ENCODE results near the gene PLEKHG1.

Gene PLEKHG1

DNA sequence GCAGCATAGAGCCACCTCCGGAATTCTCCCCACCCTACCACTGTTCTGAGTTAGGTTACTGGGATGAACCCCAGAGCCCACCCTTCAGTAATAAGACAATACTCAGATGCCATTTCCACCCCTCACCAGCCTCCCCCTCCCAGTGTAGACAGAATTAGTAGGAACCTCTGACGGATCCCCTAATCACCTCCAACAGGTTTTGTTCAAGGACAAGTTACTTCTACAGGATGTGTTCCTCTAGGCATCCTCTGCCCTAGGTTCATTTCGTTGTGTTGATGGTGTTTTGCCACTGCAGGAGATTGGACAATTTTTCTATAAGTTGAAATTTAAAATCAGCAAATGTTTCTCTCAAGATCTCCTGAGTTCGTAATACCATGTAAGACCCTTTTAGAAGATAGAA lies 22.8 kb downstream of the PLEKHG1 start:
- no peak for DNase-seq

DNA sequence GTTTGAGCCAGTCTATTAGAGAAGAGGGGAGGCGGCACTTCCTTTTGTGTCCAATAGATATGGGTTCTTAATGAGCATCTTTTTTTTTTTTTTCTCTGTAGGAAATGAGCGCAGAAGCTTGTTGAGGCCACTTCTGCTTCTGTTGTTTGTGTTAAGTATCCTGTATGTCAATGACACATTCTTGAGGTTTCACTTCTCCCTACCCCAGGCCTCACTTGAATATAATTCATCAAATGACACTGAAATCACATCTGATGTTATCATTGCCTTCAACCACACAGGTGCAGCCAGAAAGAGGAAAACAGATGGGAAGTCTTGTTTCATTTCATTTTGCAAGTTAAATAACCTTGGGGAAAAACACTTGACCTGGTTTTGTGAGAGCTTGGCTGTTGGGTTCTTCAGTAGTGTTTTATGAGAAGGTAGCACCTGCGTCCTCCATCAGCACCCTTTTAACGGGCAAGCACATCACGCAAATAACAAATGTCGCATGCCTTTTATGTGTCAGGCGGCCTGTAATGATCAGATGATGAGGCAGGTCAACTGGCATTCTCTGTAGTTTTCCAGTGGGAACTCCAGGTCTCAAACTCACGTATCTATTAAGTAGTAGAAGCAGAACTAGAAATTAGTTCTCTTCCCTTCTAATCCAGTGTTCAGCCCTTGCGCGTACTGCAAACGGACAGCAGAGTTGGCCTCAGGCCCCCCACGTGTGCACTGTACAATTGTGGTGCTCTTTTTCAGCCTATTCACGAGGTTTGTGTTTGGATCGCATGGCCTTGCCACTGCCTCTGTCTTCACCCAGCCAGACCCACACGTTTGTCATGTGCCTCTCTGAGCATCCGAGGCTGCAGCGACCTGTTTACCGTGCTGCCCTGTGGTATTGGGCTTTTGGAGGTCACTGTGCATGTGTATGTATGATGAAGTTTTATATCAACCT lies 23.5 kb downstream of the PLEKHG1 start:
- DNase-seq, result no peak

DNA sequence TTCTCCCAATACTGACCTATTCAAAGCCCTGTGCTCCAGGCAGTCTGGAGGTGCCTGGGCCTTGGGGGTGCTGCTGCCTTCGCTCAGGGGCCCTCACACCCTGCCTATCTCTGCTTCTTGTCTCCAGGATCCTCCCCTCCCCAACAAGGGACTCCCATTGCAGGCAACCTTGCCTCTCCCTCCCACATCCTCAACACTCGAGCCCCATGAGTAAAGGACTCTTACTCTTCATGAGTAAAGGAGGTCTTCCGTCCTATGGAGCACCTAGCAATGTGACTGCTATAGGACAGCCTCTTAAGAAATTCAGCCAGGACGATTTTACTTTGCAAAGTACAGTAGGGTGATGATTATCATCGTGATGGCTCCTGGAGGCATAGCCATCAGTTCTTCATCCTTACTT lies 24.5 kb downstream of the PLEKHG1 start:
- no peak for DNase-seq

DNA sequence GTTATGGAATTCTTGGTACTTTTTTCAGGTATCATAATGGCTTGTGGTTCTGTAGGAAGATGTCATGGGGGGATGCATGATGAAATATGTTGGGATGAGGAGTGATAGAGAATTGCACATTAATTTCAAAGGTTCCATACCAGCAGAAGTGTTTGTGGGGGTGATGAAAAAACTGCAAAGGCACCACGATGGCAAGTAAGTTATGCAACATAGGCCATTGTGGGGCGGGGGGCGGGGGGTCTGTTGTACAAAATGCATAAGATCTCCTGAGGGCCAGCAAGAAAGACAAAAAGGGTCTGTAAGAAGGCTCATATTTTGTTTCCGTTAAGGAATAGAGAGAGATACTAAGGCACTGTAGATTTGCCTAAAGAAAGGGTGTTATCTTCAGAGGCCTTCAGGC lies 26.2 kb downstream of the PLEKHG1 start:
- no peak for DNase-seq

DNA sequence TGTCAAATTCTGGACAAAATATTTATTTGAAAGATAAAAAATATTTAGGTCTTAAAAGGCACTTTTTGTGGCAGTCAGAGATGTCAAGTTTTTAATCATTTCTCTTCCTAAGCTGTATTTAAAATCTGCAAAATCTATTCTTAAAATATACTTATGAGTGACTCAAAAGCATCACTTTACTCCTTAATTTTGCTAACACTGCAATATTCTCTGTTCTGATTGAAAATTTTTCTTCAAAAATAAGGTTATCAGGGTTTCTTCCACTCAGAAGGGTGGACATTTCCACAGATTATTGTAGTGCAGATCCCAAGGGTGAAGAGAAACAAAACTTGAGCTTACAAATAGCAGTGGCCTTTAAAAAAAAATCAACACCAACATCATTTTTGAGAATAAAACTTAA lies 27.5 kb downstream of the PLEKHG1 start:
- DNase-seq, result no peak

DNA sequence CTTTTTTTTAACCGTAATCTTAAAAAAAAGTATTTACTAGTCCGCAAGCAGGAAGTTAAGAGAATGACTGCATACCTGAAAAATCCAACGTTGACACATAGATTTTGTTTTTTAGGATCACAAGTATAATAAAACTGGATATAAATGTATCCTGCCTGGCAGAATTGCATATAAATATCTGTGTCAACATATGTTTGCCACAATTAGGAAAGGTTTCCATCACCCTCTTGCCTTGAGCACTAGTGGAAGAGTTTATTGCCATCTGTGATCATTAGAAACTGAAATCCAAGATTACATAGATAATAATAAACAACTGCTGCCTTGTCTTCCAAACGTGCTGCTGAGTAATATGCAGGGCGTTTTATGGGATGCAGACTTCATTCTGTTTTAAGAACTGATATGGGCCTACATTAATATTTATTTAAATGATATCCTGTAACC lies 27.9 kb downstream of the PLEKHG1 start:
- no peak for DNase-seq

DNA sequence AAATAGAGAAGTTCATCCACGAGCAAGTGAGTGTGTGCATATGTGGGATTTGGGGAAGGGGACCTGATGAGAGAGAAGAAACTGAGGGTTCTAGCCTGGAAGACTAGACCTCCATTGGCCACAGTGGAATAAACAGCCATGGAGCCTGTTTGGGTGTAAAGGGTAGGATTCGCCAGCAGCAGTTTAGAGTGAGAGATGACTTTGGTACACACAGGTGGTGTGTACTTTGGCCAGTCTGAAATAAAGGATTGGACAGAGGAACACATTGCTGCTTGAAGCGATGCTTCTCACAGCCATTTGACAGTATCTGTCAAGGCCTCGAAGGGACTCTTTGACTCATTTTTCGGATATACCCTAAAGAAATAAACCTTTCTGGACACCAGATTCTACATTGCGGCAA lies 29.2 kb downstream of the PLEKHG1 start:
- no peak for DNase-seq

DNA sequence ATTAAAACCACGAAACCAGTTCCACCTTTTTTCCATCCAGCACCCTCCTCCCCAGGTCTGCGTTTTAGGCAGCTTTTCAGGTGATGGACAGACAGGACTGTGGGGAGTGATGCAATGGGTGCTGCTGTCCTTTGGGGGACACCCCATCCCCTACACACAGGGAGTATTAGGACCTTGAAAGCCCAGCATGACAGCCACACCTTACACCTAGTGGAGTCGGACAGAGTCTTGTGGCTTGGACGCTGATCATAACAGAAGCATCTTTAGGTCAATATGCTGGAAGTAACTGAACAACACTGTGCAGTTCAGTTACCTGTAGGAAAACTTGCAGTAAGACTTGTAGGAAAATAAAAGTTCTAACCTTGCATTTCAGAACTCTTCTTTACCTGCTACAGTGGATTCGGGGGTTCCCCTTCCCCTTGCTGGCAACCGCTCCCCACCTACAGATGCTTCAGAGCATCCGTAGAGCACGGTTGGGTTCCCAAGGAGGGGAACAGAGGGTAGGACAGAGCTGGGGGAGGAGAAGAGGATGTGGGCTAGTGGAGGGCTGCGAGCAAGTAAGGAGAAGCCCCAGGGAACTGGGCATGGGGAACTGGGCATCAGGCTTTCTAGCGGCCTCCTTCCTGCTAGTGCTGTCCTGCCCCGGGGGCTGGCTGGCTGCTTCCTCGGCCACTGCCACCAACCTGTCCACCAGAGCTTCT lies 31.7 kb downstream of the PLEKHG1 start:
- DNase-seq, result no peak

DNA sequence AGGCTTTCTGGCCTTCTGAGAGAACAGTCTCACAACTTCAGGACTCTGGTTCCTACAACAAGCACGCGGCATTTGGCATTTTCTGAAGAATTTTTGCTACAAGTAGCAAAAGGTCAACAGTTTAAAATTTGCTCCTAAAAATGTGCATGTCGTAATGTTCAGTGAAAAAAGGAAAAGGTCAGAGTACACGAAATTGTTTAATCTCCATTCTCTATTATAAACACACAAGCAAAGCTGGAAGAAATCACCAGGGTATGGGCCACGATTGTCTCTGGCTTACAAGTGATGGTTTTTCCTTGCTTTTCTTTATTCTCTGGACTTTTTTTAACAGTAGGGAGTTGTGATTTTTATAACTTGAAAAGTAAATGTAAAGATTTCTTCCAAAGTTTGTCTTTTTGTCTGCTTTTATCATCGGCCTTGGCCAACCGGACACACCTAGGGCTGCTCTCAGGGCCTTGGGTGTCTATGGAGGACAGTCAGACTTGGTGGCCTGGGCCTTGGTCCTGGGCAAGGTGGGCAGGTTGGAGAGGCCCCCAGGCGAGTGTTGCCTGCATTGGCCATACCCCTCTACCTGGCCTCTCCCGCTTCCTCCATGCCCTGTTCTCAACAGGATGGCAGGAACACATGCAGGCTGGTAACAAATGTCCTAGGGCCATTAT lies 32.4 kb downstream of the PLEKHG1 start:
- DNase-seq, result no peak

DNA sequence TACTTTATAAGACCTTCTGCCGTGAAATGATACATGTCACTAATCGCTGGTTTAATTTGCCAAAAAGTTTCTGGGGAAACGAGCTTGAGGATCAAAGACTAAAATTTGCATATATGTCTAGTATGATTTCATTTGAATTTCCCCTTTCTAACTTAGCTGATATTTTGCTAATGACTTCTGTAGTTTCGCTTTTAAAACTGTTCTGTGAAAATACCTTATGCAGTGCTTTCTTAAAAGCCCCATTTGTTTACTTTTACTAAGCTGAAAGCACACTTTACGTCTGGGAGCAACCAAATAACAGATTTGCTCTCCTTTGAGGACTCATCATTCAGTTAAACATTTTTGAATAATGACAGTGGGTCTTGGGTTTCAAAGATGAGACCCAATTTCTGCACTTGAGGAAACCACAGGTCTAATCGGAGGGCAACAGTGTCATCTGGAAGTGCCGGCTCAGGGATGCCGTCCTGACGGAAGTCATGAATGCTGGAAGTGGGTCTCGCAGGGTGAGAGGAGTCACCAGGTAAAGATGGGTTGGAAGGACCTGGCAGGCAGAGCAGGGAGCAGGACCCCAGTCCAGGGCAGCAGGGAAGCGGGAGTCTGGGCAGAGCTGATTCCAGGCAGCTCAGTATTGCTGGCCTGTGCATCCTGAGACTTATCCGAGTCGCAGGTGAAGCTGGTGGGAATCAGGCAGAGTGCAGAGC lies 33.2 kb downstream of the PLEKHG1 start:
- no peak for DNase-seq

DNA sequence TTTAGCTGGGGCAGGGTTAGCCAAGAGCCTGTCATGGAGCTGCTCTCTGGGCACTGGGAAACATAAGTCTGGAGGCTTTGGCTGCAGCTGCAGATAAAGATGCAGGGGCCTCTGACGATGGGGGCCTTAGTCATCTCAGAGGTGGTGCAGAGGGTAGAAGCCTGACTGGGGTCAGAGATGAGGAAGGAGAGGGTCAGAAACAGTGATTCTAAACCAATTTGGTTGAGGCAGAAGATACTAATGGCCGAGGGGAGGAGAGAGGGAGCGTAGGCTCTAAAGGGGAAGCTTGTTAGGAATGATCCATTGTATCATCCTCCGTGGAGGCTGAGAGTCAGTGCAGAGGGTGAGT lies 33.8 kb downstream of the PLEKHG1 start:
- no peak for DNase-seq

DNA sequence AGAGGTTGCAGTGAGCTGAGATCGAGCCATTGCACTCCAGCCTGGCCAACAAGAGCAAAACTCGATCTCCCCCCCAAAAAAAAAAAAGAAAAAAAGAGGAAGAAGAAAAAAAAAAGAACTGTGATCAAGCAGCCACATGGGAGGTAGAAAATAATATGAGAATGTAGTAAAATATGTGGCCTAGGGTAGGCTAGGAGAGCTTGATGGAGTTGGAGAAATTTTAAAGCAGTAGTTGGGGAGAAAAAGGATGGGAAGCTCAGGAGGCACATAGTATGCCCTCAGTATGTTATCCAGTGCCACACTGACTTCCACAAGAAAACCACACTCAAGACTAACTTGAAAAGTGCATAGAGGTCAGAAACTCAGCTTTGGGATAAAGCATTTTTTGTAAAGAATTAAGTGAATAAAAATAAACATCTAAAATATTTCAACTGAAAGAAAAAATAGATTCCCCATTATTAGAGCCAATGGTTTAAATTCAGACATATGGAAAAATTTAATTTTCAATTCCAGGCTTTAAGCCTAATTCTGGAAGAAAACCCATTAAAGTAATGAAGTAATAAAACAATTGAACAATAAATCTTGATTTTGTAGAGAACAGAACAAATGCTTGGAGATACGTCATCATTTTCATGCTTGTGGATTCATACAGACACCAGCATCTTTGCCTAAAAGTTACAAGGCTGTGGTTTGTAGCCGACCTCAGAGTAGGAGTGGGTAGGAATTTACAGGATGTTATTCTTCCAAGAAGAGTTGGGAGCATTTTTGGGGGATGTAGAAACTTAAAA lies 34.7 kb downstream of the PLEKHG1 start:
- no peak for DNase-seq

DNA sequence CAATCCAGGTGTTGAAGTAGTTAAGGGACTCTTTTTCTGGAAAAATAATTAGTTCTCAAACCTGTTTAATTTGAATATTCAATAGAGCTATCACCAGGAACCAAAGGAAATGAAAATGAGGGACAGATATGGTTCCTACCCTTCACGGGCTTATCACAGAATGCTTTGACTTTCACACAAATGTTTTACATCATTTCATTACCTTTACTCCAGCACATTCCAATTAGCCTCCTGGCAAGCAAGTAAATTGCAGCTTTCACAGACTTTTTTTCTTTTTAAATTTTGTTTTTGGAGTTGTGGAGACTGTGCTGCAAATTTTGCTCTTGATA lies 35.2 kb downstream of the PLEKHG1 start:
- DNase-seq, result no peak

DNA sequence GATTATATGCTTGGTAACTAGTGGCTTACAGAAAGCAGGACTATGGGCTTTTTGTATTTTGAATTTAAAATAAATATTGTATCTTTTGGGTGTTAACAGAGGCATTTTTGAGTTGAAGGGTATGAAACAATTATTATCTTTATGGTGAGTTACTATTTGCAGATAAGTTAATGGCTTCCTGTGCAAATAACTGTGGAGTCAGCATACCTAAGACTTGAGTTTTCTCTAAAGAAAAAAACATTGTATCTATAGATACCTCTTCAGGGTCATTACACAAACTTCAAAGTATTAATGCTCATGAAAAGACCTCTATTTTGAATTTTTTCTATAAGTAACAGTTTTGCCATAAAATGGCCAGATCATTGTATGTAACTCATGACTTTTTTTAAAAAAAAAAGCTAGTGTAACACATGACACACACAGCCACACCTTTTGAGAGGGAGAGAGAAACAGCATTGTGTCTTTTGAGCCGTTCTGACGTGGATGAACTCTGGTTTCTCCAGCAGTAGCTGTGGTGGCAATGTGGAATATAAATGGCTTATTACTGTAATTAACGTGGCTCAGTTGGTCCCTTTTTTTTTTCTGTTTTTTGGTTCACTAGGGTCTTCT lies 36.3 kb downstream of the PLEKHG1 start:
- no peak for DNase-seq

DNA sequence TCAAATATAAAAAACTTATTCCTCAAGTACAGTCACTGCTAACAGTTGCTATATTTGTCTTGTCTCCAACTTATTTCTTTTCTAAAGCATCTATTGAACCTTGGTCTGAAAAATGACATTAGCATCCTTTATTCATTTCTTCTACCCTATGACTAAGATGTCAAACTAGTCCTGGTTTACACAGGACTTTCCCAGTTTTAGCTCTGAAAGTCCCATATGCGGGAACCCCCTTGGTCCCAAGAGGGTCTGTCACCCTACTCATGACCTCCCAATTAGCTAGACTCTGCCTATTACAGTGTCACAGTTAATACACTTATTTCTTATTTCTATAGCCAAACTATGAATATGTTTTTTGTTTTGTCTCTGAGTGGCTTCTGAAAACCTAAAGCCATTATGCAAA lies 37.1 kb downstream of the PLEKHG1 start:
- DNase-seq, result no peak

DNA sequence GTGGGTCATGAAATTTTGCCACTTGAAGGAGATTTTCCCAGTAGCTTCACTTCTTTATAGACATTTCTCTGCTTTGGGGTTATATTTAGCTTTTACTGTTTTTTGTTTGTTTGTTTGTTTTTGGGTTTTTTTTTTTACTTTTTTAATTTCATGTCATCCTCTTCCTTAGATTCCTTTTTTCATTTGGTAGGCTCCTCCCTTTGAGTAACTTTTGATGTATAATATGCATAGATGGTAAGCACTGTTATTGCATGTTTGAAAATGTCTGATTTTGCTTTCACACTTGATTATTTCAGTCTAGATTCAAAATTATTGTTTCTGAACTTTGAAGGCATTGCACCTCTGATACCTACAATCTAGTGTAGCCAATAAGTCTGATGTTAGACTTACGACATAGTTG lies 37.6 kb downstream of the PLEKHG1 start:
- DNase-seq, result no peak

DNA sequence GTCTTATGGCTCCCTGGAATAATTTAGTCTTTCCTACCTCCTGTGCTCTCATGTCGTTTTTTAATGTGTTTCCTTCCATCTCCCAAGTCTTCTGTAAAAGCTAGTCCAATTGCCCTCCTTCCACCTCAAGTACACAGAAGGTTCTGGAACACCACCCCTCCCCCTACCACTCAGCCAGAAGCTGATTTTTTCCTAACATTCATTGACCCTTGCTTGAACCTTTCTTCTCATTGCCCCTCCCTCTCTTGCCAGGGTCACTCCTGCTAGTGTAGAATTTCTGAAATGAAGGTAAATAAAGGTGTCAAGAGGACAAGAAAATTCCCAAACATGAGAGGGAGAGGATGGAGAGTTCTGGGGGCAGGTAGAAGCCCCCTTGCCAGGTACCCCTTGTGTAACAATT lies 38.6 kb downstream of the PLEKHG1 start:
- no peak for DNase-seq

DNA sequence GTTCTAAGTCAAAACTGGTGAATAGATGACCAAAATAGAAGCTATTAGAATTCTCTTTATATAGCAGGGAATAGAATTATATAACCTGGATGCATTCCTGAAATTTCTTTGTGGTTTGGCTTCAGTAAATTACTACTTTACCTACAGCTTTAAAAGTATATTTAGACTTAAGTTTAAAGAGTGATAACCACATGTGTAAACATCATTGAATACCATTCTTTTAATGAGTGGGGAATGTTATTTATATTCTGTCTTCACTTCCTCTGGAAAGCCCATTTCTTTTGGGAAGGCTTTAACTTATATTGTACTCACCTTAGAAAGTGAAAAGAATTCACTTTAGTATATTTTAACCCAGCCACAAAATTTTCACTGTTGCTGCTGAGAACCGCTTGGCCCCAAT lies 39.1 kb downstream of the PLEKHG1 start:
- no peak for DNase-seq

DNA sequence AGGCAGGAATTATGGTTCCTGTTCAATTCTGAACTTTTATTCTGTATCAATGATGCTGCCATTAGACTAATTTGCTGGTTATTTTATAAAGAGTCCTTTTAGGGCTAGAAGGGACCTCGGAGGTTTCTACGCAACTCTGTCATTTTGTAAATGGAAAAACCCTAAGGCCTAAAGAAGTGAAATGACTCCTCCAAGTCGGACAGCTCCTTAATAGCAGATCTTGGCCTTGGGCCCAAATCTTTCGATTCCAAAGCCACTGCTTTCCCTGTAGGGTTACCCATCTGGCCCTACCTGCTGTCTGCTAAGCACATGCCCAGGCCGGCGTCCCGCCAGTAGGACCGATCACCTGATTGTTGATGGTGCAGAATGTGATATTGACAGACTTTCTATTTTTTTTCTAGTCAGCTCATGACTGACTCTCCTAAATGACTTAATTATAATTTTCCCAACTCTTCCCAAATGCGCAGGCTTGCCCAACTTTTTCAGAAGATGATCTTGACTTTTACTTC lies 40.2 kb downstream of the PLEKHG1 start:
- no peak for DNase-seq

DNA sequence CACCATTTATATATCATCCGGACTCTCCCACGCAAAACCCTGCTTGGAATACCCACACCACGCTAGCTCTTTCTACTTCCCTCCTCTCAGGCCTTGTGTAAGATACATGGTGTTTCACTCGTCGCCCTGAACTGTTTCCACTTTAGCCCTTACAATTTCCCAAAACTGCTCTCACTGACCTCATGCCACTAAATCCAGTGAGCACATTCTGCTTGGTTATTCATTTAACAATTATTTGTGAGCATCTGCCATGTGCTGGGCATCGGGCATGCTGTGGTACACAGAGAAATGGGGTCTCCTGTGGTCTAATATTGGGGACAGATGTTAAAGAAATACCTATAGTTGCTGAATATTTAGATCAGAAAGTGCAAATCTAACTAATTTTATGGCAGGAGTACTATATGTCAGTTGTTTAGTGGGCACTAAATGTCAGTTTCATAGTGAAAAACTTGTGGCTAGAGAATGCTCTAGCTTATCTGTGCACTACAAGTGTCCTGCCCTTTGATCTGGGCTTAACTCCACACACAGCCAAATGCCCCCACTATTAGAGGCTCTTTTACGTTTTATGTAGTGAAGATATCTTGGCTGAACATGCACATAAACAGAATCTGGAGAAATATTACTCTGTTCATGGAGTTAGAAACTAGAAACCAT lies 41.0 kb downstream of the PLEKHG1 start:
- DNase-seq, result no peak

DNA sequence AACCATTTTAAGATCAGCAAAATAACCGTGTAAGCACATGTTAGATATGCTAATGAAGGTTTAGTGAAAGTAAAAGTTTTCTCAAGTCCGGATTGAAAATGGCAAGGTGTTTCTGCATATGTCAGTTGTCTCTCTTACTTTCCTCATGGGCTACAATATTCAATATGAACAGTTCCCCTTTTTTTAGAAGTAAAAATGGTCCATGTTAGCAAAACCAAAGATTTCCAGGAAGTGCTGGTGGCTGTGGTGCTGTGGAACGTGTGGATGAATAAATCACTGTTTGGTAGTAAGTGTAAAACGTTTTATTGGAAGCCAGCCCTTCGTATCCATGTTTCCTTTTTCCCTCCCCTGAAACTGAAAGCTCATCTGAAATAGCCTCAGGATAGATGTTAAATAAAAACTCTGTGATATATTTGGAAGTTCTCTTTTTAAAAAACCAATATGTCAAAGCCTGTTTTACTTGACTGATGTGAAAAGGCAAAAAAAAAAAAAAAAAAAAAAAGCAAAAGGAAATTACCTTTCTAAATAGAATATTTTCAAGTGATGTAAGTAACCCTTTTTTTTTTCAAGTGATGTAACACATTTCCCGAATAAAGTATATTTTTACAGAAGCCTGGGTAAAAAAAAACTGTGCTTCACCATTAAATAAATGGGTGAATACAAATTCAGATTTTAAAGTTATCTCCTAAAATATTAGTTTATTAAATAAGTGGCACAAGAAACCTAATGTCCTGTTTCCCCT lies 41.9 kb downstream of the PLEKHG1 start:
- DNase-seq, result no peak
